ENCODE results near the gene LSM12. TPM values are rescaled to one million over a fixed set of nuclear protein-coding genes. Genes with fewer than 3 reads are reported as not detected.

LSM12 gene
- total RNA-seq, 1 donor from 2014 or later, result 55.4 TPM

GRCh38 chr17:44075598-44076293 is 9.3 kb upstream of the LSM12 start:
- Mint-ChIP-seq H3K36me3 (ENCODE audit: insufficient read depth) (peaks cover 6% of the 10 kb centered on the region), H3K27me3 (no peaks in the 10 kb centered on the region), H3K27ac (peak overlapping the region; percentile 45), H3K4me1 (ENCODE audit: low read depth) (peaks cover 13% of the 10 kb centered on the region), H3K9me3 (ENCODE audit: low read depth) (no peaks in the 10 kb centered on the region), H3K4me3 (ENCODE audit: low read depth) (no peak overlapping the region)
- TF ChIP-seq CTCF (IDR thresholded peaks at IDR 0.05; ENCODE audit: unreplicated experiment), result no peak
- no peak for DNase-seq (ENCODE audit: low spot score, unreplicated experiment)

GRCh38 chr17:44074911-44075285 is 8.4 kb upstream of the LSM12 start:
- TF ChIP-seq CTCF (IDR thresholded peaks at IDR 0.05; ENCODE audit: unreplicated experiment), result no peak
- no peak overlapping the region for H3K4me3 Mint-ChIP-seq (ENCODE audit: low read depth)

GRCh38 chr17:44074231-44074910 is 7.9 kb upstream of the LSM12 start:
- peaks cover 6% of the 10 kb centered on the region for H3K36me3 Mint-ChIP-seq (ENCODE audit: insufficient read depth)
- DNase-seq (ENCODE audit: low spot score, unreplicated experiment), result no peak
- no peak overlapping the region for H3K27ac Mint-ChIP-seq

More at GRCh38 chr17:44074911-44075285, 8.4 kb upstream of the LSM12 start:
- DNase-seq (ENCODE audit: low spot score, unreplicated experiment), result no peak
- no peaks in the 10 kb centered on the region for H3K27me3 Mint-ChIP-seq
- H3K36me3 Mint-ChIP-seq (ENCODE audit: insufficient read depth), result peaks cover 6% of the 10 kb centered on the region
- H3K4me1 Mint-ChIP-seq (ENCODE audit: low read depth), result peaks cover 18% of the 10 kb centered on the region
- no peak overlapping the region for H3K27ac Mint-ChIP-seq
- no peaks in the 10 kb centered on the region for H3K9me3 Mint-ChIP-seq (ENCODE audit: low read depth)

GRCh38 chr17:44071772-44072171 is 5.3 kb upstream of the LSM12 start:
- Mint-ChIP-seq H3K36me3 (ENCODE audit: insufficient read depth) (peaks cover 4% of the 10 kb centered on the region), H3K4me3 (ENCODE audit: low read depth) (peak overlapping the region; percentile 87), H3K9me3 (ENCODE audit: low read depth) (no peaks in the 10 kb centered on the region), H3K27ac (peak overlapping the region; percentile 93), H3K4me1 (ENCODE audit: low read depth) (peaks cover 22% of the 10 kb centered on the region), H3K27me3 (no peaks in the 10 kb centered on the region)
- TF ChIP-seq CTCF (IDR thresholded peaks at IDR 0.05; ENCODE audit: unreplicated experiment), result no peak
- DNase-seq (ENCODE audit: low spot score, unreplicated experiment), result no peak

More at GRCh38 chr17:44074231-44074910, 7.9 kb upstream of the LSM12 start:
- Mint-ChIP-seq H3K4me1 (ENCODE audit: low read depth) (peaks cover 18% of the 10 kb centered on the region), H3K27me3 (no peaks in the 10 kb centered on the region), H3K9me3 (ENCODE audit: low read depth) (no peaks in the 10 kb centered on the region), H3K4me3 (ENCODE audit: low read depth) (no peak overlapping the region)
- TF ChIP-seq CTCF (IDR thresholded peaks at IDR 0.05; ENCODE audit: unreplicated experiment), result no peak

- peak overlapping the region; percentile 87 for H3K4me3 Mint-ChIP-seq (ENCODE audit: low read depth)
- H3K9me3 Mint-ChIP-seq (ENCODE audit: low read depth), result no peaks in the 10 kb centered on the region
- H3K27ac Mint-ChIP-seq, result peak overlapping the region; percentile 96
- peaks cover 1% of the 10 kb centered on the region for H3K36me3 Mint-ChIP-seq (ENCODE audit: insufficient read depth)
- DNase-seq (ENCODE audit: low spot score, unreplicated experiment), result no peak
- H3K4me1 Mint-ChIP-seq (ENCODE audit: low read depth), result peaks cover 22% of the 10 kb centered on the region
- TF ChIP-seq CTCF (IDR thresholded peaks at IDR 0.05; ENCODE audit: unreplicated experiment), result no peak
- H3K27me3 Mint-ChIP-seq, result no peaks in the 10 kb centered on the region
Measured at GRCh38 chr17:44071198-44071520, 4.7 kb upstream of the LSM12 start.
